Suprapubic skin (tissue), 4 donors: ENCODE data around the gene SLC12A6. TPM values are rescaled to one million over a fixed set of nuclear protein-coding genes. Genes with fewer than 3 reads are reported as not detected.
"Not testable (repeated sequence)": the region's sequence is repeated elsewhere in the genome, so short reads cannot be mapped to it uniquely, and the experiment has no call there.

Experiments used
- DNase-seq, 2 donors: peaks; one replicate each; pipeline ENCODE4 v3.0.0-alpha.2; 2019; ENCODE audit warnings: low spot score in 2 of 2
- H3K27ac ChIP-seq: fragments of 200-600 bp; sonication (generic); one replicate; pipeline ENCODE4 v1.5.1; 2019
- H3K27me3 ChIP-seq: fragments of 200-600 bp; sonication (generic); one replicate; pipeline ENCODE4 v1.5.1; 2019
- H3K36me3 ChIP-seq: fragments of 200-600 bp; sonication (generic); one replicate; pipeline ENCODE4 v1.5.1; 2019
- H3K4me1 ChIP-seq: fragments of 200-600 bp; sonication (generic); one replicate; pipeline ENCODE4 v1.5.1; 2019
- H3K4me3 ChIP-seq: fragments of 200-600 bp; sonication (generic); one replicate; pipeline ENCODE4 v1.5.1; 2019; ENCODE audit warnings: mild to moderate bottlenecking
- H3K9me3 ChIP-seq: fragments of 200-600 bp; sonication (generic); one replicate; pipeline ENCODE4 v1.5.1; 2019
- EP300 ChIP-seq: sonication (generic); formaldehyde crosslinking; IDR thresholded peaks from one replicate; pipeline ENCODE4 v1.6.1; 2017; ENCODE audit warnings: antibody characterized with exemption
- POLR2A ChIP-seq, 2 donors: fragments of 450-650 bp; IDR thresholded peaks; one replicate each; pipeline ENCODE4 v1.6.1; 2017; ENCODE audit warnings: antibody characterized with exemption in 2 of 2, mild to moderate bottlenecking in 2 of 2, moderate library complexity in 2 of 2
- POLR2AphosphoS5 ChIP-seq, 3 donors: sonication (generic); formaldehyde crosslinking; IDR thresholded peaks; one replicate each; pipeline ENCODE4 v1.6.1; 2017; ENCODE audit warnings: antibody characterized with exemption in 3 of 3
- WGBS: methylation state at CpG from one replicate; pipeline ENCODE4 v1.1.5; 2018; 5-methylcytosine and 5-hydroxymethylcytosine counted together
- total RNA-seq, 4 donors: library from RNA; depleted of rRNA; stranded (reverse); fragments of >200 nt; gene quantifications; one replicate each; pipeline ENCODE4 v1.1.0, GENCODE V29; 2016
- TF ChIP-seq, protein P1 (sequence below), 2 donors: fragments of 200-600 bp in 1 of 2; fragments of 450-650 bp in 1 of 2; sonication (generic) in 1 of 2; IDR thresholded peaks; one replicate each; pipeline ENCODE4 v1.5.1; 2016 to 2019; ENCODE audit warnings: antibody characterized with exemption in 2 of 2, mild to moderate bottlenecking in 1 of 2, moderate library complexity in 1 of 2

Gene SLC12A6
- total RNA-seq, 4 donors from 2014 or later: 18.3 to 78.9 (median 35.9) TPM

DNA sequence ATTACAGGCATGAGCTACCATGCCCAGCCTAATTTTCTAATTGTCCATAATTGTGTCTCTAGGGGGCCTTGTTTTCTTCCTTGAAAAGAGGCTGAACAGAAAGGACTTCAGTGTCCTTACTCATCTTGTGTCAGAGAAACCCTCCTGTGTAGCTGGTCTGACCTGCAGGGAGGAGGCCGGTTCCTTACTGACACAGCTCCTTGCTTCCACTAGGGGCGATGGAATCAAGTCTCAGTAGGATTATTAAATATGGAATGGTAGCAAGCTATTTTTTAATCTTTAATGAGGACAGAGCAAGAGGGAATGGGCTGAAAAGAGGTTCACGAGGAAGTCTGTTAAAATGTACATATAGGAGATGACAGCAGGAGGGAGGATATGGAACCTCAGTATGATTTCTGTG, 20.8 kb upstream of the SLC12A6 start:
- Histone ChIP-seq H3K4me3 (no peak overlapping the region), H3K27ac (no peak overlapping the region), H3K36me3 (peaks cover 36% of the 10 kb centered on the region), H3K27me3 (no peaks in the 10 kb centered on the region), H3K4me1 (peaks cover 9% of the 10 kb centered on the region), H3K9me3 (no peaks in the 10 kb centered on the region)
- WGBS: 73% methylated on average over 3 of the region's 3 CpGs
- TF ChIP-seq EP300 (no peak), POLR2A (IDR thresholded peaks at IDR 0.05) (no peak)
- TF ChIP-seq, protein P1, sequence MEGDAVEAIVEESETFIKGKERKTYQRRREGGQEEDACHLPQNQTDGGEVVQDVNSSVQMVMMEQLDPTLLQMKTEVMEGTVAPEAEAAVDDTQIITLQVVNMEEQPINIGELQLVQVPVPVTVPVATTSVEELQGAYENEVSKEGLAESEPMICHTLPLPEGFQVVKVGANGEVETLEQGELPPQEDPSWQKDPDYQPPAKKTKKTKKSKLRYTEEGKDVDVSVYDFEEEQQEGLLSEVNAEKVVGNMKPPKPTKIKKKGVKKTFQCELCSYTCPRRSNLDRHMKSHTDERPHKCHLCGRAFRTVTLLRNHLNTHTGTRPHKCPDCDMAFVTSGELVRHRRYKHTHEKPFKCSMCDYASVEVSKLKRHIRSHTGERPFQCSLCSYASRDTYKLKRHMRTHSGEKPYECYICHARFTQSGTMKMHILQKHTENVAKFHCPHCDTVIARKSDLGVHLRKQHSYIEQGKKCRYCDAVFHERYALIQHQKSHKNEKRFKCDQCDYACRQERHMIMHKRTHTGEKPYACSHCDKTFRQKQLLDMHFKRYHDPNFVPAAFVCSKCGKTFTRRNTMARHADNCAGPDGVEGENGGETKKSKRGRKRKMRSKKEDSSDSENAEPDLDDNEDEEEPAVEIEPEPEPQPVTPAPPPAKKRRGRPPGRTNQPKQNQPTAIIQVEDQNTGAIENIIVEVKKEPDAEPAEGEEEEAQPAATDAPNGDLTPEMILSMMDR (IDR thresholded peaks at IDR 0.05): no peak
- DNase-seq: no peak

DNA sequence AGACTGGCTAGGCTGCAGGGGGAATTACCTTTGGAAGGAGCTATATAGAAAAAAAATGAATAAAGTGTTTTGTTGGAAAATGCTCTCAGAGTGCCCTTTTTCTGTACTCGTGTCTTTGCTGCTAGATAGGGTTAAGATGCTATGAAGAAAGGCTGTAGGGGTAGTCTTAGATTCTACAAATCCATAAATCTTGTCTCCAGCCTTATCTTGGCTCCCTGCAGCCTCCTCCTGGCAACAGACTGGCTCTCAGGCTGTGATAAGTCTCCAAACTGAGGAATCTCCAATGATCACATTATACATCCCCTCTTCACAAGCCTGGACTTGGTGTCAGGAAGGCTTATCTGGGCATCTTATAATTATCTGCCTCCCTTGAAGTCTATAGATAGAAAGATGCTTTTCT, 20.1 kb upstream of the SLC12A6 start:
- H3K27me3 ChIP-seq: no peaks in the 10 kb centered on the region
- no peaks in the 10 kb centered on the region for H3K9me3 ChIP-seq
- H3K4me1 ChIP-seq: peaks cover 9% of the 10 kb centered on the region
- H3K36me3 ChIP-seq: peaks cover 36% of the 10 kb centered on the region
- no peak for DNase-seq
- H3K27ac ChIP-seq: no peak overlapping the region
- H3K4me3 ChIP-seq: no peak overlapping the region
- TF ChIP-seq, protein P1 (IDR thresholded peaks at IDR 0.05): no peak
- TF ChIP-seq POLR2A (IDR thresholded peaks at IDR 0.05) (no peak), EP300 (no peak), POLR2AphosphoS5 (IDR thresholded peaks at IDR 0.05) (no peak)
- 82% methylated on average over 1 of the region's 1 CpG for WGBS

GRCh38 chr15:34355241-34355640, 17.7 kb upstream of the SLC12A6 start:
- no peak for DNase-seq
- H3K4me3 ChIP-seq: no peak overlapping the region
- 84% methylated on average over 9 of the region's 9 CpGs for WGBS
- no peak overlapping the region for H3K27ac ChIP-seq
- peaks cover 8% of the 10 kb centered on the region for H3K4me1 ChIP-seq
- peaks cover 26% of the 10 kb centered on the region for H3K36me3 ChIP-seq
- H3K9me3 ChIP-seq: no peaks in the 10 kb centered on the region
- TF ChIP-seq, protein P1 (IDR thresholded peaks at IDR 0.05): no peak
- no peak for TF ChIP-seq EP300
- TF ChIP-seq POLR2A (IDR thresholded peaks at IDR 0.05): no peak
- TF ChIP-seq POLR2AphosphoS5 (IDR thresholded peaks at IDR 0.05): no peak
- H3K27me3 ChIP-seq: no peaks in the 10 kb centered on the region

DNA sequence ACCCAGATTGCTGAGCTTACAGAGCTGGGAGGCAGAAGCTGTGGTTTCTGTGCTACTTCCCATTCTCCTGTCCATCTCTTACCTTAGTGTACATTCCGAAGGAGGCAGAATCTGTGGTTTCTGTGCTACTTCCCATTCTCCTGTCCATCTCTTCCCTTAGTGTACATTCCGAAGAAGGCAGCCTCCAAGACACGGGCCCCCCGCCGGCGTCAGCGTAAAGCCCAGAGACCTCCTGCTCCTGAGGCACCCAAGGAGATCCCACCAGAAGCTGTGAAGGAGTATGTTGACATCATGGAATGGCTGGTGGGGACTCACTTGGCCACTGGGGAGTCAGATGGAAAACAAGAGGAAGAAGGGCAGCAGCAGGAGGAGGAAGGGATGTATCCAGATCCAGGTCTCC, 16.7 kb upstream of the SLC12A6 start:
- Histone ChIP-seq H3K36me3 (peaks cover 16% of the 10 kb centered on the region), H3K4me1 (no peaks in the 10 kb centered on the region), H3K27me3 (no peaks in the 10 kb centered on the region), H3K4me3 (no peak overlapping the region), H3K27ac (no peak overlapping the region), H3K9me3 (no peaks in the 10 kb centered on the region)
- WGBS: 97% methylated on average over 7 of the region's 7 CpGs
- no peak for DNase-seq
- TF ChIP-seq, protein P1 (IDR thresholded peaks at IDR 0.05): no peak
- TF ChIP-seq POLR2A (IDR thresholded peaks at IDR 0.05): no peak
- TF ChIP-seq POLR2AphosphoS5 (IDR thresholded peaks at IDR 0.05): no peak
- no peak for TF ChIP-seq EP300

- peaks cover 12% of the 10 kb centered on the region for H3K36me3 ChIP-seq
- TF ChIP-seq POLR2AphosphoS5 (IDR thresholded peaks at IDR 0.05) (no peak), EP300 (no peak), POLR2A (IDR thresholded peaks at IDR 0.05) (no peak)
- TF ChIP-seq, protein P1 (IDR thresholded peaks at IDR 0.05): no peak
- H3K4me3 ChIP-seq: no peak overlapping the region
- no peaks in the 10 kb centered on the region for H3K9me3 ChIP-seq
- no peaks in the 10 kb centered on the region for H3K4me1 ChIP-seq
- no peak for DNase-seq
- no peak overlapping the region for H3K27ac ChIP-seq
- no peaks in the 10 kb centered on the region for H3K27me3 ChIP-seq
- WGBS: 60% methylated on average over 1 of the region's 2 CpGs
Measured at GRCh38 chr15:34353627-34354026, 16.0 kb upstream of the SLC12A6 start.

GRCh38 chr15:34352996-34353395, 15.4 kb upstream of the SLC12A6 start:
- 96% methylated on average over 11 of the region's 12 CpGs for WGBS
- H3K27me3 ChIP-seq, H3K4me1 ChIP-seq, DNase-seq, H3K4me3 ChIP-seq, H3K9me3 ChIP-seq, H3K27ac ChIP-seq: not testable (repeated sequence)
- peaks cover 12% of the 10 kb centered on the region for H3K36me3 ChIP-seq
